Caco-2 (cell line): ENCODE measurements around the gene TMEM220. TPM values are rescaled to one million over a fixed set of nuclear protein-coding genes. Genes with fewer than 3 reads are reported as not detected.

Experiments used
- BruUV-seq: library from RNA; stranded (reverse); fragments of 400-500 nt; replicated peaks from 2 replicates; lab custom pipeline; 2021; lab: Mats Ljungman, UMichigan
- CTCF ChIA-PET: fragments of 300-600 bp; sonication (Branson Sonifier 250); formaldehyde crosslinking; loops from one replicate; lab custom pipeline; 2022; ENCODE audit warnings: antibody characterized with exemption; lab: Charles Lee
- POLR2A ChIA-PET: fragments of 300-600 bp; sonication (Branson Sonifier 250); formaldehyde crosslinking; loops from one replicate; lab custom pipeline; 2022; ENCODE audit warnings: antibody characterized with exemption; lab: Charles Lee
- DNase-seq, 2 experiments: peaks; one replicate each; pipeline versions ENCODE4 v3.0.0 to v3.0.0-alpha.2; 2020 to 2022
- H3K27me3 ChIP-seq: replicated peaks from 2 replicates; pipeline ENCODE4 v1.6.0; 2011; ENCODE audit warnings: low read length; ENCODE audit not compliant: control insufficient read depth, insufficient read depth
- H3K36me3 ChIP-seq: 2 replicates; pipeline ENCODE4 v1.5.1; 2011; ENCODE audit warnings: low read length; ENCODE audit not compliant: control insufficient read depth, insufficient read depth
- H3K4me1 ChIP-seq: fragments of 250-450 bp; sonication (Bioruptor Pico); 2 replicates; pipeline ENCODE4 v1.5.1; 2020; ENCODE audit warnings: mild to moderate bottlenecking
- H3K4me3 ChIP-seq: 2 replicates; pipeline ENCODE4 v1.5.1; 2011; ENCODE audit warnings: low read depth, mild to moderate bottlenecking, control low read depth, low read length
- H3K9me3 ChIP-seq: fragments of 250-450 bp; sonication (Bioruptor Pico); 2 replicates; pipeline ENCODE4 v1.5.1; 2020; ENCODE audit warnings: mild to moderate bottlenecking, moderate library complexity
- H3K27ac Mint-ChIP-seq: one replicate; pipeline ENCODE4 v1.8.0; 2022; ENCODE audit warnings: mixed read lengths; ENCODE audit not compliant: unreplicated experiment
- H3K27me3 Mint-ChIP-seq: one replicate; pipeline ENCODE4 v1.8.0; 2022; ENCODE audit warnings: mixed read lengths; ENCODE audit not compliant: insufficient read depth, unreplicated experiment
- H3K36me3 Mint-ChIP-seq: one replicate; pipeline ENCODE4 v1.8.0; 2022; ENCODE audit warnings: mild to moderate bottlenecking, mixed read lengths; ENCODE audit not compliant: insufficient read depth, unreplicated experiment
- H3K4me1 Mint-ChIP-seq: one replicate; pipeline ENCODE4 v1.8.0; 2022; ENCODE audit warnings: low read depth, mixed read lengths; ENCODE audit not compliant: unreplicated experiment
- H3K4me3 Mint-ChIP-seq: one replicate; pipeline ENCODE4 v1.8.0; 2022; ENCODE audit warnings: mild to moderate bottlenecking, moderate library complexity, mixed read lengths; ENCODE audit not compliant: unreplicated experiment
- H3K9me3 Mint-ChIP-seq: one replicate; pipeline ENCODE4 v1.8.0; 2022; ENCODE audit warnings: mixed read lengths; ENCODE audit not compliant: unreplicated experiment
- intact Hi-C: fragments of 100-400 bp; cut with micrococcal nuclease; formaldehyde crosslinking; loops from one replicate; pipeline ENCODE4 v1.10.0; 2022; ENCODE audit not compliant: unreplicated experiment
- total RNA-seq: library from RNA; stranded (reverse); gene quantifications from 2 replicates; pipeline ENCODE4 v1.2.3, GENCODE V29; 2022
- TF ChIP-seq, protein P1 (sequence below), 2 experiments: fragments of 200-600 bp in 1 of 2; IDR thresholded peaks; 1 replicate in 1 of 2; 2 replicates in 1 of 2; pipeline versions ENCODE4 v1.5.1 to v1.8.0; 2011 to 2022; ENCODE audit warnings: antibody characterized with exemption in 1 of 2, control low read depth in 1 of 2, inconsistent platforms in 1 of 2, low read depth in 1 of 2, low read length in 1 of 2, mild to moderate bottlenecking in 1 of 2, moderate library complexity in 1 of 2; ENCODE audit not compliant: insufficient read depth in 1 of 2, severe bottlenecking in 1 of 2, unreplicated experiment in 1 of 2

The TMEM220 gene
- total RNA-seq, 1 experiment from 2014 or later = not detected

DNA sequence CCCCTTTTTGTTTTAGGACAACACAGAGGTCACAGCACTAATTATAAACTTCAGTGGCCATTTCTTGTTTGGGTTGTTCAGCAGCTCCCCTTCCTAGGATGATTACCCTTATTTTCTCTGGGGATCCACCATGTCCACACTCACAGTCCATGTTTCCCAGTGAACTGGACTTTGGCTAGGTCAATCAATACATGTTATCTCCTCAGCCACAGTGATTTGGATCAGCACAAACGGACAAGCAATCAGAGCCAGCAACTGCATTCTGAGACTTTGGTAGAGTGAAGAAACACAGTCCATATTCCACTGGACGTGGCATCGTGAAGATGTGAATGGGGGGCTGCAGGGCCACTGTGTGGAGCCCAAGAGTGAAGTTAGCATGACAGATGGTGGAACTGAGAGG lies 4.6 kb downstream of the TMEM220 start:
- no peaks in the 10 kb centered on the region for H3K9me3 ChIP-seq
- no peaks in the 10 kb centered on the region for H3K4me1 ChIP-seq
- ChIA-PET CTCF (no interaction called here), POLR2A (no interaction called here)
- H3K4me3 ChIP-seq = no peak overlapping the region
- Mint-ChIP-seq H3K4me1 (peaks cover 6% of the 10 kb centered on the region), H3K27ac (no peak overlapping the region), H3K36me3 (no peaks in the 10 kb centered on the region), H3K4me3 (no peak overlapping the region), H3K9me3 (no peaks in the 10 kb centered on the region), H3K27me3 (no peaks in the 10 kb centered on the region)
- intact Hi-C loops = no loop called here
- no peak for DNase-seq
- H3K27me3 ChIP-seq = no peaks in the 10 kb centered on the region
- no TSS peak for BruUV-seq
- TF ChIP-seq, protein P1, sequence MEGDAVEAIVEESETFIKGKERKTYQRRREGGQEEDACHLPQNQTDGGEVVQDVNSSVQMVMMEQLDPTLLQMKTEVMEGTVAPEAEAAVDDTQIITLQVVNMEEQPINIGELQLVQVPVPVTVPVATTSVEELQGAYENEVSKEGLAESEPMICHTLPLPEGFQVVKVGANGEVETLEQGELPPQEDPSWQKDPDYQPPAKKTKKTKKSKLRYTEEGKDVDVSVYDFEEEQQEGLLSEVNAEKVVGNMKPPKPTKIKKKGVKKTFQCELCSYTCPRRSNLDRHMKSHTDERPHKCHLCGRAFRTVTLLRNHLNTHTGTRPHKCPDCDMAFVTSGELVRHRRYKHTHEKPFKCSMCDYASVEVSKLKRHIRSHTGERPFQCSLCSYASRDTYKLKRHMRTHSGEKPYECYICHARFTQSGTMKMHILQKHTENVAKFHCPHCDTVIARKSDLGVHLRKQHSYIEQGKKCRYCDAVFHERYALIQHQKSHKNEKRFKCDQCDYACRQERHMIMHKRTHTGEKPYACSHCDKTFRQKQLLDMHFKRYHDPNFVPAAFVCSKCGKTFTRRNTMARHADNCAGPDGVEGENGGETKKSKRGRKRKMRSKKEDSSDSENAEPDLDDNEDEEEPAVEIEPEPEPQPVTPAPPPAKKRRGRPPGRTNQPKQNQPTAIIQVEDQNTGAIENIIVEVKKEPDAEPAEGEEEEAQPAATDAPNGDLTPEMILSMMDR (IDR thresholded peaks at IDR 0.05; ENCODE audit: insufficient read depth in 1 of 2, low read depth in 1 of 2, low read length in 1 of 2, severe bottlenecking in 1 of 2, unreplicated experiment in 1 of 2) = no peak
- no peaks in the 10 kb centered on the region for H3K36me3 ChIP-seq

DNA sequence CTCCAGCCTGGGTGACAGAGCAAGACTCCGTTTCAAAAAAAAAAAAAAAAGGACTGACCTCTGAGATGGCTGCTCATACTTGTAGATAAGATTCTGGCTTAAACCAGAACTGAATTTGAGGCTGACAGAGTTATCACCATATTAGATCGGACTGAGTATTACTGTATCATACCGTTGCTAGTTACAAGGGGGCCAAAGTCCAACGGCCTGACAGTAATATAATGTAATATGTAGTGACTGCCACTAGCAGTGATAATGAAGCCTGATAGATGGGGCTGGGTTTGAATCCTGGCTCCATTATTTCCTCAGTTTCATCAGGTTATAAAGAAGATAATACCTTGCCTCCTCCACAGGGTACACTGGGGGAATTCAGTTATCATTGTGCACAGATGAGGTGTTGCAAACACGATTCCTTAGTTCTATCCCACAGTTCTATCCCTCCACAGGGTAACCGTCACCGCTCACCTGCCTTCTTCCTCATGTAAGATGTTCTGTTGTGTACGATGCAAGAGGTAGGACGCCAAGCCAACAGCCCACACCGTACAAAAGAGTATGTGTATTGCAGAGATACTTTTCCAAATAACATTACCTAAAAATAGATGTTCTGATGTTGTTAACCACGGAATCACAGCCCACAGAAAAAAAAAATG lies 5.2 kb downstream of the TMEM220 start:
- Mint-ChIP-seq H3K27me3 (no peaks in the 10 kb centered on the region), H3K27ac (no peak overlapping the region), H3K9me3 (no peaks in the 10 kb centered on the region), H3K4me1 (peaks cover 6% of the 10 kb centered on the region), H3K4me3 (no peak overlapping the region), H3K36me3 (no peaks in the 10 kb centered on the region)
- POLR2A ChIA-PET = no interaction called here
- DNase-seq = no peak
- CTCF ChIA-PET = no interaction called here
- no peaks in the 10 kb centered on the region for H3K36me3 ChIP-seq
- TF ChIP-seq, protein P1 (IDR thresholded peaks at IDR 0.05; ENCODE audit: insufficient read depth in 1 of 2, low read depth in 1 of 2, low read length in 1 of 2, severe bottlenecking in 1 of 2, unreplicated experiment in 1 of 2) = no peak
- BruUV-seq = no TSS peak
- no peaks in the 10 kb centered on the region for H3K9me3 ChIP-seq
- no peaks in the 10 kb centered on the region for H3K4me1 ChIP-seq
- H3K27me3 ChIP-seq = no peaks in the 10 kb centered on the region
- intact Hi-C loops = no loop called here
- no peak overlapping the region for H3K4me3 ChIP-seq

DNA sequence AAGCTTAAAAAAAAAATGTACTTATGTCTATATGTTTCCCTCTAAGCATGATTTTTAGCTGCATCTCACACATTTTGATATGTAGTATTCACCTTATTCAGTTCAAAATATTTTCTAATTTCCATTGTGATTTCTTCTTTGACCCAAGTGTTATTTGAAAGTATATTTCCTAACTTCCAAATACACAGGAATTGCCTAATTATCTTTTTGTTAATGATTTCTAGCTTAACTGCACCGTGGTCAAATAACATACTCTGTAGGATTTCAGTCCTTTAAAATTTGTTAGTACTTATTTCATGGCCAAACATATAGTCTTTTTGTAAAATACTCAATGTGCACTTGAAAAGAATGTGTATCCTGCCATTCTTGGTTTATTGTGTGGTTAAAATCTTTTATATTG lies 11.3 kb downstream of the TMEM220 start:
- no peaks in the 10 kb centered on the region for H3K9me3 ChIP-seq
- intact Hi-C loops = no loop called here
- Mint-ChIP-seq H3K36me3 (no peaks in the 10 kb centered on the region), H3K27ac (no peak overlapping the region), H3K4me3 (no peak overlapping the region), H3K27me3 (no peaks in the 10 kb centered on the region), H3K9me3 (no peaks in the 10 kb centered on the region), H3K4me1 (no peaks in the 10 kb centered on the region)
- TF ChIP-seq, protein P1 (IDR thresholded peaks at IDR 0.05; ENCODE audit: insufficient read depth in 1 of 2, low read depth in 1 of 2, low read length in 1 of 2, severe bottlenecking in 1 of 2, unreplicated experiment in 1 of 2) = no peak
- H3K27me3 ChIP-seq = no peaks in the 10 kb centered on the region
- ChIA-PET POLR2A (no interaction called here), CTCF (no interaction called here)
- no peaks in the 10 kb centered on the region for H3K4me1 ChIP-seq
- no TSS peak for BruUV-seq
- no peak overlapping the region for H3K4me3 ChIP-seq
- DNase-seq = no peak
- no peaks in the 10 kb centered on the region for H3K36me3 ChIP-seq
